TTC549 (cell line): ENCODE results near the gene GGCX.
A peak's percentile ranks its signal among the peaks of the same experiment; 100 is the strongest.
"Not testable (repeated sequence)": the region's sequence is repeated elsewhere in the genome, so short reads cannot be mapped to it uniquely, and the experiment has no call there.

Experiments used
- FAIRE-seq: peaks from 2 replicates; lab custom pipeline; 2012; peaks lifted over from hg19 to GRCh38; lab: Jason Lieb, UNC

The GGCX gene

DNA sequence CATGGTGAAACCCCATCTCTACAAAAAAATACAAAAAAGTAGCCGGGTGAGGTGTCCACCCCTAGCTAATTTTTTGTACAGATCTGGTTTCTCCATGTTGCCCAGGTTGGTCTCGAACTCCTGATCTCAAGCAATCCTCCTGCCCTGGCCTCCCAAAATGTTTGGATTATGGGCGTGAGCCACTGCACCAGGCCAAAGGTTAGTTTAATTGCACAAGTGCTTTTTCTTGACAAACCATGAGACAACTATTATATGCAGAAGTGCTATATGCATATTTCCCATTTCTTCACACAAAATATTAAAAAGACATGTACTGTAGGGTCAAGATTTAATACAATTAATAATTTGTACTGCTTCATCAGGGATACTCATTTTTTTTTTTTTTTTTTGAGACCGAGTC, 5.0 kb upstream of the GGCX start:
- FAIRE-seq = no peak

DNA sequence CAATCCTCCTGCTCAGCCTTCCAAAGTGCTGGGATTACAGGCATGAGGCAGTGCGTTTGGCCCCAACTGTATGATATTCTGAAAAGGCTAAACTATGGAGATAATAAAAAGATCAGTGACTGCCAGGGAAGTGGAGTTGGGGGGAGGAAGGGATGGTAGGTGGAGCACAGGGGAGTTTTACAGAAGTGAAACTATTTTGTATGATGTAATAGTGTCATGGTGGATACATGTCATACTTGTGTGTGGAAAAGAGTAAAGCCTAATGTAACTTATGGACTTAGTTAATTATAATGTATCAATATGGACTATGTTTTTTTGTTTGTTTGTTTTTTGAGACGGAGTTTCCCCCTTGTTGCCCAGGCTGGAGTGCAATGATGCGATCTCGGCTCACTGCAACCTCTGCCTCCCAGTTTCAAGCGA, 2.9 kb upstream of the GGCX start:
- FAIRE-seq = no peak

DNA sequence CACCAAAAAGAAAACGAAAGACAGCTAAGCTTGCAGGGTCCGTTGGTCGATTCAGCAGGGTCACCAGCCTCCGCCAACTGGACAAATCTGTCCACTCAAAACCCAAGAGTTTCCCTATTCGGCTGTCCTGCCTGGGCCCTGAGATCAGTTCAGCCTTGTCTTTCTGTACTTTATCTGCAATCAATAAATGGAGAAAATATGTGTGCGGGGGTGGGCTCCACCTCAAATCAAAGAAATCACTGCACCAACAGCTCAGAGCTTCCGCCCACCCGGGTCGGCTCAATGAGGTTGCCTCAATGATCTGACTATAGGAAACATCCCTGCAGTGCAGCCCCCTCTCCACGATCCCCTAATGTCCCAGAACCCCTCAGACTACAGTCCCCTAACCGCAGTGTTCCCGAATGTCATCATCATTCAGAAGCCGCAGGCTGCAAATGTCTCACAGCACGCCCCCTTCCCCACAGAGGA, 447 bp downstream of the GGCX start:
- FAIRE-seq = no peak

DNA sequence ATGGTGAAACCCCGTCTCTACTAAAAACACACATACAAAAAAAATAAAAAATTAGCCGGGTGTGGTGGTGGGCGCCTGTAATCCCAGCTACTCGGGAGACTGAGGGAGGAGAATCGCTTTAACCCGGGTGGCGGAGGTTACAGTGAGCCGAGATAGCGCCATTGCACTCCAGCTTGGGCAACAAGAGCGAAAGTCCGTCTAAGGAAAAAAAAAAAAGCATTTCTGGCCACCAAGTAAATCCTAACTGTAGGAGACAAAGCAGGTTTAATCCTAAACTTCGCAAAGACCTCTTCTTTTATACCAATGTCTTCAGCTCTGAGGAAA, 928 bp downstream of the GGCX start:
- not testable (repeated sequence) for FAIRE-seq

DNA sequence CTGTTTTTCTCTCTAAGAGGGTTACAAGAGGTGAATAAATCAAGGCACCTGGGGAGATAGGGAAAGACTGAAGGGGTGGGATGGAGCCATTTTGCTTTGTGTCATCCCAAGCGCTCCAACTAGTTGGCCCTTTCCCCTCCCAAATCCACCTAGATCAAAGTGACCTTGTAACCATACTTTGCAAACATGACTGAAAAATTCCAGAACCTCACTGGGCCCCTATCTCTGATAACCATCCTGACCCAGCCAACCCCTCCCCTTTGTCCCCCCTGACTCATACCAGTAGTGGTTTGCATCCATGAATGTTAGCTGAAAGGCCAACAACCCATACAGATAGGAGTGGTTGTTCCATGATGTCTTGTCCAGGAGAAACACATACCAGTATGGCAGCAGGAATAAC, 3.1 kb downstream of the GGCX start:
- no peak for FAIRE-seq

DNA sequence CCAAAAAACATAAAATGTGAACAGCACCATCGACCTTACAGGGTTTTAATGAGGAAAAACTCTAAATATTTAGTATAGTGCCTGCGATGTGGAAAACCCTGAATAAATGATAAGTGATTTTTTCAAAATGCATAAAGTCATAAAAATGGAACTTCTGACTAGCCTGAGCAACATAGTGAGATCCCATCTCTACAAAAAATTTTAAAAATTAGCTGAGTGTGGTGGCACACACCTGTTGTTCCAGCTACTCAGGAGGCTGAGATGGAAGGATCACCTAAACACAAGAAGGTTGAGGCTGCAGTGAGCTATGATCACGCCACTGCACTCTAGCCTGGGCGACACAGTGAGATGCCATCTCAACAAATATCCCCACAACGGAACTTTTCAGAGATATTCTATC, 4.2 kb downstream of the GGCX start:
- FAIRE-seq = no peak

DNA sequence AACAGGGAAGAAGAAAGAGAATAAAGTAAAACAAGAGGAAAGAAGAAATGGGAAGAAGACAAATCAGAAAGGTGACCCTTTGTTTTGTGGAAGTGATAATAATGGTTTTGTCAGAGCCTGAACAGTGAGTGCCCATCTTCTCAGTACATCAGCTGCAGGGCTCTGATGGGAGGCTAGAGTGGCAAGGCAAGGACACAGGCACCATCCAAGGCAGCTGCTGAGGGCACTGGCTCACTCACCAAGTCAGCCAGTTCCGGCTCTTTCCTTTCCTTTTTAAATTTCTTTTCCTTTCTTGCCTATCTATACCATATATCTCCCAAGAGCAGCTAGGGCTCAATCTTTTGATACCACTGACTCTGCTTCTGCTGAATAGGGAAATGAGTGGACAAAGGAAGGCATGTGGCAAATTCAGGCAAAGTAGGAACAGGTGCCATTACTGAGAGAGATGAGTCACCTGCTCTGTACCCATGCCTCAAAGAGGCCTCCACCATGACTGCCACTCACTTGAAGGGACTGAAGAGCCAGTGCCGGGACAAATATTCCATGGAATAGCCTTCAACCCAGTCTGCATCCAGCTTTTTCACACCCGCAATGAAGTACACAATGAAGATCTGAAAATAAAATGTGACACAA, 6.2 kb downstream of the GGCX start:
- FAIRE-seq = no peak

DNA sequence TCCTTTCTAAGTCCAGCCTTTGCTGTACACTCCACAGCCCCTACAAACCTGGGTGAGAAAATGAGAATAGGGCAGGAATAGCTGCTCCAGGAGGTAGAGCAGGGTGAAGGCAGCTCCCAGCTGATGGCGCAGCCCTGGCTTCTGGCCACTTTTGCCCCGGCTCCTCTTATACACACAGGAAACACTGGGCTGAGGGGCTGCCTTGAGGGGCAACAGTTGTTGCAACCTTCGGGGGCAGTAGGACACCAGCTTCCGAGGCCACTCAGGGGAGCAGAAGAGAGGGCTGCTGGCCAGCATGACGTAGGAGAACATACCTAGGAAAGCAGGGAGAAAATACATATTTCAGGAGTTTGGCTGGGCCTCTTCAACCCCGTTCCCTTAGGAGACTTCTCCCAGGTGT, 8.1 kb downstream of the GGCX start:
- FAIRE-seq = no peak

DNA sequence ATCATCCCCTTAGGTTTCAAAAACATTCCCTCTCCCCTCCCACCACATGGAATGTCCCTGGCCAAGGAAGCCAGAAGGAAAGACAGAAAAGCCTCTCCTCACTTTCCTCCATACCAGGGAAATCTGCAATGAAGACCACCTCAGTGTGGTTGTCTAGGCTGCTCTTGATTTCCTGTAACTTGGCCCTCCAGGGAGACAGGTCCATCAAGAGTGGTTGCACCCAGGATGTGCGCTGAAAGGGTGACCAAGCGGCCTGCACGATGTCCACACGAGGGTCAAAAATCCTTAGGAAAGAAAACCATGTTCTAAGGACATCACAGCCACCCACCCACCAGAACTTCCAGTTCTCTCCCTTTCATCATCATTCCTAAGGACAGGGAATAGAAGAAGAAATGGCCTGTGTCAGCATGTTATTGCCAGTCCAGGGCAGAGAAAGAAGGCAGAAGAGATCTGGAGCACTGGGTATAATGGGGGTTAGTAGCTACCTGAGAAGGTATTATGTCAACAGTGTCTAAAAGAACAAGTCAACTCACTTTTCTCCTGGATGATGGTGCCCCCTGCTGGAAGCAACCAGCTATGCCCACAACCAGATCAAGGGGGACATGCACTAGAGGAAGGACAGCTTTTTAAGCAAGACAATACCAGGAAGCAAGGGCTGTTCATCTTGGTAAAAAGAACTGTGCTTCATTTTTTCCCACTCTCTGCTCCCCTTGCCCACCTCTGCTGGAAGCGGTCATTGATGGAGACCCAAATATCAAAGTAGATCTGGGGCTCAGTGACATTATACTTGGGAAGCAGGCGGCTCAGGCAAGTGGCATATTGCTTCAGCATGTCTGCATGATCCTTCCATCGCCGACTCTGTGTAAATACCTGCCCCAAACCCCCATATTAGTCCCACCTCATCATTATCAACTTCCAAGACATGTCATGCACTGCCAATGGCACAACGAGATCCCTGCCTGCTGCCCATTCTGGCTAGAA, 9.3 kb downstream of the GGCX start:
- FAIRE-seq = peak; percentile 53

DNA sequence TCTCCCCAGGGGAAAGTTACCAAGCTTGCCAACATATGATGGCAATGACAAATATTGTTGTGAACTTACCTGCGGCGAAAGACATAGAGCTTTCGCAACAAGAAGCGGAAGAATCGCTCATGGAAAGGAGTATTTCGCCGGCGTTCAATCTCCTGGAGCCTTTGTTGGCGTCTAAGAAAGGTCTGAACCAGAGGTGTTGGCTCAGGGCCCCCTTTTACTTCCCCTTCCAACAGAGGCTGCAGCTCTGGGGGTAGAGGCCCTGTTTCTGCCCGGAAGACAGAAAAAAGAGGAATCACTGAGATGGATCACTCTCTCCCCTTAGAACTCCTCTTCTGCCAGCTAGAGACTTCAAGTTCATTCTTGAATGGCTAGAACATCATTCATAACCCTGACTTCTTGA, 10.8 kb downstream of the GGCX start:
- no peak for FAIRE-seq

DNA sequence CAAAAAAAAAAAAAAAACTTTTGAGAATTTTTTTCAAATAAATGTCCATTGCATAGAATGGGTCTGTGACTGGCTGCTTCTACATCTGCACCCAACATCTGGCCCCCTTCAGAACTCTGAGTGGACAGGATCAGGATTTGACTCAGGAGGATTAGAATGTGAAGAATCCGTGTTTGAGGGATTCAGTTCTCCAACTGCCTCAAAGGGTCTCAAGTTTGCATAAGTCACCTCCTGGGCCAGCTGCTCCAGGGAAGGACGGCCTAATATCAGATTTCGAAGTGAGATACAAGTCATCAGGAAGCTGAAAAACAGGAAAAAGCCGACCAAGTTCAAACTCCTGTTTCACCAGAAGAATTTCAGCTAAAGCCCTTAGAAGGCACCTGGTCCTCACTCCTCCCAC, 11.5 kb downstream of the GGCX start:
- no peak for FAIRE-seq

DNA sequence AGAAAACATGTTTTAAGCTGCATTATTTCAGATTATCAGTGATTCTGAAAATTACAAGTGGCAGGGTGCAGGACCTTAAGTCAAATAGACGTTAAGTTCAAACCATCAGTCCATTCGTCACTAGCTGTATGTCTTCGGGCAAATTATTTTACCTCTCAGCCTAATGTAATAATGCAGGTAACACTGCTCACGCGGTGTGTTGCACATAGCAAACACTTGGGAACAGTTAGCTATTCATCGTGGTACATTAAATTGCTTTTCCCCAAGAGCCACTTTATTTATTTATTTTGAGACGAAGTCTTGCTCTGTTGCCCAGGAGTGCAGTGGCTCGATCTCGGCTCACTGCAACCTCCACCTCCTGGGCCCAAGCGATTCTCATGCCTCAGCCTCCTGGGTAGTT, 12.2 kb downstream of the GGCX start:
- no peak for FAIRE-seq

DNA sequence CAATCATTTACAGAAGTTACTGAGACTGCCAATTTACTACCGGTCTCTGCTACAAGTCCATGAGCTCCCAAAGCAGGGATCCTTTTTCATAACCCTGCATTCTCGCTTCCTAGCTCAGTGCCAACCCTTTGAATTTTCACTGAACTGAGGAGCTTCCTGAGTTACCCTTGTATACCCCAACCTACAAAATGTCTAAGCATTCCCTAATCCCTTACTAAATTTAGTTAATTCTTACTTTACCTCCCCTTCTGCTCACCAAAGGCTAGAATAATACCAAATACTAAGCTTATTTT, 12.7 kb downstream of the GGCX start:
- no peak for FAIRE-seq

DNA sequence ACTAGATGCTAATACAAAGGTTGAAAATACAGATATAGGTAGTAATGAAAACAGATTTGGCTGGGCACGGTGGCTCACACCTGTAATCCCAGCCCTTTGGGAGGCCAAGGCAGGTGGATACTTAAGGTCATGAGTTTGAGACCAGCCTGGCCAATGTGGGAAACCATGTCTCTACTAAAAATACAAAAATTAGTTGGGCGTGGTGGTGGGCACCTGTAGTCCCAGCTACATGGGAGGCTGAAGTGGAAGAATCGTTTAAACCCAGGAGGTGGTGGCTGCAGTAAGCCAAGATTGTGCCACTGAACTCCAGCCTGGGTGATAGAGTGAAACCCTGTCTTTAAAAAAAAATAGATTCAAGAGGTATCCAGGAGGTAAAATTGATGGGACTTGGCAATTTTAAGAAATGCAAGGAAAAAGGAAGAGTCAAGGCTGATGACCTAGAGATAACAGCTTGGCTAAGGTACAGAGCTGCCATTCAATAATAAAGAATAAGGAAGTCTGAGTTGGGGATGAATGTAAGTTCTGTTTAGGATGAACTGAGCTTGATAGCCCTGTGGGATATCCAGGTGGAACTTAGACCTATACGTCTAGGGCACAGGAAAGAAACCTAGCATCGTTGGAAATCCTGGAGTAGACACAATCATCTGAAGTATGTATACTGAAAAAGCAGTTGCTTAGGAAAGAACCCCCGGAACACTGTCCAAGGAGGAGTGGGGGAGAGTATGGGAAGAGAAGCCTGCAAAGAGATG, 13.3 kb downstream of the GGCX start:
- FAIRE-seq = no peak

DNA sequence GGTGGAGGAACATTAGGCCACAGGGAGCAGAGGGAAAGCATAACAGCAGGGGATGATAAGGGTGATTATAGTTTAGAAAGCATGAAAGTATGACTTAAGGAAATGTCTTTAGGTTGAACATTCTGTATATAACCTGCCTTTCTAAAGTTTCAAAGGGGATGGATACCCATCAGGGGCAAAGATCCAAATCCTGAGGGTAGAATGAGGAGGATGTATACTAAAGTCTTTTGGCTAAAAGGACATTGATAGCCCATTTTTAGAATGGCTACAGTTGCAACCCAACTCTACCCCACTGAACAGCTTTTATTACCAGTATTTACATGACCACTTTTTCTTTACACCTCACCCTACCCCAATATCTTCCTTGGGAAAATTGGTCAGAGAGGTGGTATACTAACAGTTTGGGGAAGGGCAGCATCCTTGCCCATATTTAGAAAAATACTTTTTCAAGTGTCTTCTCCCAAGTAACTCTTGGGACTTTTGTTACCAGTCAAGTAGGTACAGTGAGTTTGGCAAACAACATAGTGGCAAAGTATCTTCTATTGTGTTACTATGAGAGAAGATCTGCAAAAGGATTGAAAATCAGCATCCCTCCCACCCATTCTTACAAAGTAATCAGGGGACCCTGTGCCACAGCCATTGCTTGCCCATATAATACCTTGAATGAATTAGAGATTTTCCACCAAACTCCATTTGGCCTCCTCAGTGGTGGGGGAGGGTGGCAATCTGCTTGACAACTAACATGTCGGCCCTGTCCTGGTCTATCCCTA, 14.0 kb downstream of the GGCX start:
- no peak for FAIRE-seq

DNA sequence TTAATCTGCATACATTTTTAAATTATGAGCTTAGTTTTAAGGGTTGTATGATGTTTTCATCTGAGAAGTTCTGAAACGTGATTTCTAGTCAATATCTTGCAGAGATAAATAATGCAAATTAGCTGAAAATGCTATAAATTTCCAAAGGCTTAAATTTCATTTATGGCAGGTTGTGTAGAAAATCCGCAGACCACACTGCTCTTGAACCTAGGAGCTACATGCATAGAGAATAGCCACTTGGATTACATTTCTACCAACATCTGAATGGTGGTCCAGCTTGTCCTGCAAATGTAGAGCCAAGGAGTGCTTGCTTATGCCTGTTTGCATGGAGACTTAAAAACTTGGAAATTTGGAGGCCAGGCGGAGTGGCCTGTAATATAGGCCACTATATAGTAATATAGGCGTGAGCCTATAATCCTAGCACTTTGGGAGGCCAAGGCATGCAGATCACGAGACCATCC, 15.5 kb downstream of the GGCX start:
- FAIRE-seq = no peak

DNA sequence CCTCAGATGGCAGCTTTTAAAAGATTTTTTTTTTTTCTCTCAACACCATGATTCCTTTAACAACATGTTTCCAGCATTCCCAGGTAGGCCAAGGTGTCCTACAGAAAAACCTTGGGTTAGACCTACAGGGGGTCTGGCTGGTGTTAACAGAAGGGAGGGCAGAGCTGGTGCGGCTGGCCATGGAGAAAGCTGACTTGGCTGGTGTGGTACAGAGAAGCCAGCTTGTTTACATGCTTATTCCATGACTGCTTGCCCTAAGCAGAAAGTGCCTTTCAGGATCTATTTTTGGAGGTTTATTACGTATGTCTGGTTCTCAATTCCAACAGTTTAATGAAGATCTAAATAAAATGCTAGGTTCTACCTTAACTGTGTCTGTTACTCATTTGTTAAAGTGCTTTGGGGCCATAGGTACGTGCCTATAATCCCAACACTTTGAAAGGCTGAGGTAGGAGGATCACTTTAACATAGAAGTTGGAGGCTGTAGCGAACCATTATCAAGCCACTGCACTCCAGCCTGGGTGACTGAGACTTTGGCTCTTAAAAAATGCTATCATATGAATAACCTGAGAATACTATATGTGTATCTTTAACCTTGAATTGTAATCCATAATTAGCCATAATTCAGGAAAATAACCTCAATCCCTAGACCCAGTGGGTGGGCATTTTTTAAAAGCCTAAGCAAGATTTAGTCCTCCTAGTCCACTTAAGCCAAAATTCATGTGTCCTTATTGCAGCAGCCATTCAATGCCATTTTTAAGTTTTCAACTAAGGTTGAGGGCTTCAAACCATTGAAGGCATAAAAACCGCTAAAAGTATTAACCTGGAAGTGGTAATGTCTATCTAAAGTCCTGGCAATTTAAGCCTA, 16.1 kb downstream of the GGCX start:
- not testable (repeated sequence) for FAIRE-seq

DNA sequence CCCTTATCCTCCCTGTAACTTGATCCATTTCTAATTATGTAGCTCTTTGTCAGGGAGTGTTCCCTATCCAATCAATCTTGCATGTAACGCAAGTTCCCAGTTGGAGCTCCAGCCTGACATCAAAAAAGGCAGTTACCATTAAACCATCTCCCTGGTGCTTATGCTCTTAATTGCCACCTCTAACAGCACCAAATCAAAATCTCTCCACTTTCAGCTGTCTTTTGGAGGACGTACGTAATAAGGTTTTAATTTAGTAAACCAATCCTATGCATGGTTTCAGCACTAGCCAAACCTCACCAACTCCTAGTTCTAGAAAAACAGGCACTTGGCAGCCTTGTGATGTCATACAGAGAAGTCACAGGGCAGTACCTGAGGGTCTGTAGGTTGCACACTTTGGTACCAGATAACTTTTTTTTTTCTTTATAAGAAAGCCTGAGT, 17.0 kb downstream of the GGCX start:
- not testable (repeated sequence) for FAIRE-seq

DNA sequence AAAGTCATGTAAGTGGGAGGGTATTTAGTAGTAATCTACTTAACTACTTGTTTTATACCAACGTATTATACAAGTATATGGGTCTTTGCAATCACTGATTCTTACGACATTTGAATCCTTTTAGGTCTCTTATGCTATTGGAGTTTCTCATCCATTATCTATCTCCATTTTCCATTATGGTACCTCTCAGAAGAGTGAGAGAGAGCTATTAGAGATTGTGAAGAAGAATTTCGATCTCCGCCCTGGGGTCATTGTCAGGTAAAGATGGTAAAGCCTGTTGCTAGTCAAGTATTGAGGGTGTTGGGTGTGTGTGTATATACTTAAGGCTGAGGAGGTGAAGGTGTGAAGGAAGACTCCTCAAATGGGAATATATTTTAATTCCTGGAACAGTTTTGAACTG, 18.5 kb downstream of the GGCX start:
- no peak for FAIRE-seq

DNA sequence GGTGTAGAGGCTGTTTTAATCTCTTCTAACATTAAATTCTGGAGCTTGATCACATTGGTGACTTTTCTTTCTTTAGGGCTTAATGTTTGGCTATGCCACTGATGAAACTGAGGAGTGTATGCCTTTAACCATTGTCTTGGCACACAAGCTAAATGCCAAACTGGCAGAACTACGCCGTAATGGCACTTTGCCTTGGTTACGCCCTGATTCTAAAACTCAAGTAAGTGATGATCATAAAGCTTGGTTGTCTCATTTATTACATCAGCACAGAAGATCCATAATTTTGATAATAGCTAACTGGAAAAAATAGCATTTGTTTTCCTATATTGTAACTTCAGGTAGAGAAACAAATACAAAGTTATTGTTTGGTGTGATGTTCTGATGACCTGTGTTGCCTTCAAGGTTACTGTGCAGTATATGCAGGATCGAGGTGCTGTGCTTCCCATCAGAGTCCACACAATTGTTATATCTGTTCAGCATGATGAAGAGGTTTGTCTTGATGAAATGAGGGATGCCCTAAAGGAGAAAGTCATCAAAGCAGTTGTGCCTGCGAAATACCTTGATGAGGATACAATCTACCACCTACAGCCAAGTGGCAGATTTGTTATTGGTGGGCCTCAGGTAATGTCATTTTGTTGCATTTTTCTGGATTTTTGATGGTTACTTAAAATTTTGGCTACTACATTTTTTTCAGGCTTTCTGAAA, 19.4 kb downstream of the GGCX start:
- no peak for FAIRE-seq

DNA sequence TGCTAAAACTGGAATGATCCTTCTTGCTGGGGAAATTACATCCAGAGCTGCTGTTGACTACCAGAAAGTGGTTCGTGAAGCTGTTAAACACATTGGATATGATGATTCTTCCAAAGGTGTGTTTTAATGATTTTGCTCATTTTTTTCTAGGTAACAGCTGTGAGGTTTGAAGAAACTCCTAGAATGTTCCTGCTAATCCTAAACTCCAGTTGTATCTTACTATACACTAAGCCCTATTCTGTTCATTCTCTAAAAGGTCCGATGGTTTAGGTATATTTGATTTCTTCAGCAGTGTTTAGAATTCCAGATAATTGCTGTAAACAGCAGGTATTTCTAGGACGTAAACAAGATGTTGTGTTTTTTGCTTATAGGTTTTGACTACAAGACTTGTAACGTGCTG, 20.0 kb downstream of the GGCX start:
- no peak for FAIRE-seq
